HUES48 (cell line): ENCODE results near the gene ERAS.

Experiments used
- H3K27ac ChIP-seq: one replicate; pipeline ENCODE4 v1.7.0; 2013; ENCODE audit warnings: low read depth, low read length, inconsistent platforms
- H3K27me3 ChIP-seq: 2 replicates; pipeline ENCODE4 v1.6.1; 2013; ENCODE audit warnings: mild to moderate bottlenecking, low read length; ENCODE audit not compliant: control insufficient read depth, insufficient read depth
- H3K36me3 ChIP-seq: 2 replicates; pipeline ENCODE4 v1.6.1; 2013; ENCODE audit warnings: low read length; ENCODE audit not compliant: control insufficient read depth, insufficient read depth
- H3K4me1 ChIP-seq: 2 replicates; pipeline ENCODE4 v1.6.1; 2013; ENCODE audit warnings: mild to moderate bottlenecking, low read length; ENCODE audit not compliant: control insufficient read depth, insufficient read depth
- H3K4me3 ChIP-seq: 2 replicates; pipeline ENCODE4 v1.5.1; 2013; ENCODE audit warnings: mild to moderate bottlenecking, low read depth, low read length
- H3K9ac ChIP-seq: 2 replicates; pipeline ENCODE4 v1.6.1; 2013; ENCODE audit warnings: mild to moderate bottlenecking, low read depth, low read length, moderate library complexity
- H3K9me3 ChIP-seq: 2 replicates; pipeline ENCODE4 v1.6.1; 2013; ENCODE audit warnings: low read length; ENCODE audit not compliant: control insufficient read depth, insufficient read depth

Gene ERAS

GRCh38 chrX:48786825-48787504, 39.3 kb upstream of the ERAS start:
- Histone ChIP-seq H3K27me3 (no peaks in the 10 kb centered on the region), H3K27ac (no peak overlapping the region), H3K4me1 (no peaks in the 10 kb centered on the region), H3K9ac (no peak overlapping the region), H3K4me3 (no peak overlapping the region), H3K36me3 (no peaks in the 10 kb centered on the region), H3K9me3 (peaks cover 24% of the 10 kb centered on the region)

DNA sequence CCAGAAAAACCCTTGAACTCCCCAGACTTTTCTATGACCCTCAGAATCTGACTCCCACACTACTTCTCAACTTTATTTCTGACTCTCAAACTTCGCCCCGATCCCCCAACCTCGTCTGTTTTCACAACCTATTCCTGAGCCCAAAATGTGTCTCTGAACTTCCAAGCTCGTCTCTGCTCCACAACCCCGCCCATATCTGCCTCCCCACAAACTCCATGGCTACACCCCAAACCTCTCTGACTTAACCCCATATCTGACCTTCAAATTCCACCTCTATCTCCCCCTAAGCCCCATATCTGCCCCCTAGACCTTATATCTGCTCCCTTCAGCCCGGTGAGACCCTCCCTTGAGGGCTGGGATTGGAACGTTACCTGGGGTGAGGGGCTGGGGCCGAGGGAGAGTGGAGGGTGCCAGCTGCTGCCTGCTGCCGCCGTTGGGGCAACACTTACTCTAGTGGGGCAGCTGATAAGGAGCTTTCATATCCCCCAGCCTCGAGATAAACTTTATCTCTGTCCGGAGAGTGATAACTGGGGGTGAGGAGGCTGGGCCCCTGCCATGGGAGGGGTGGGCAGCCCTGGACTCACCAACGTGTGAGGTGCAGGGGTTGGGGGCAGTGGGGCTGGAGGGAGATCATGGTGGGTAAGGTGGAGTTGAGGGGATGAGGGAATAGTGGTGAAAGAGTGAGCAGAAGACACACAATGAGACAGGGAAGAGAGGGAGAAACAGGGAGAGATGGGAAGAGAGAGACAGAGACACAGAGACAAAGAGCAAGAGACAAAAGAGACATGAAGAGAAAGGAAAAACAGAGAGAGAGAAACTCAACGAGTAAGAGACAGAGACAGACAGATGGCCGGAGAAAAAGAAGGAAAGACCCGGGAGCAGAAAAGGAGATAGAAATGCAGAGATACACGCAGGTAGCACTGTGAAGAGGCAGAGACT, 38.5 kb upstream of the ERAS start:
- peaks cover 18% of the 10 kb centered on the region; the same call in 1 of the 2 replicates for H3K9me3 ChIP-seq
- no peaks in the 10 kb centered on the region for H3K4me1 ChIP-seq
- no peaks in the 10 kb centered on the region for H3K36me3 ChIP-seq
- H3K27me3 ChIP-seq: no peaks in the 10 kb centered on the region
- no peak overlapping the region for H3K27ac ChIP-seq
- no peak overlapping the region for H3K9ac ChIP-seq
- H3K4me3 ChIP-seq: no peak overlapping the region

- Histone ChIP-seq H3K9ac (no peak overlapping the region), H3K4me1 (no peaks in the 10 kb centered on the region), H3K27ac (no peak overlapping the region), H3K9me3 (peaks cover 13% of the 10 kb centered on the region; the same call in 1 of the 2 replicates), H3K4me3 (no peak overlapping the region), H3K36me3 (no peaks in the 10 kb centered on the region), H3K27me3 (no peaks in the 10 kb centered on the region)
Measured at GRCh38 chrX:48789366-48790220, 36.7 kb upstream of the ERAS start.

GRCh38 chrX:48790477-48790876, 35.8 kb upstream of the ERAS start:
- H3K9ac ChIP-seq: no peak overlapping the region
- no peak overlapping the region for H3K27ac ChIP-seq
- peaks cover 7% of the 10 kb centered on the region; the same call in 1 of the 2 replicates for H3K9me3 ChIP-seq
- H3K27me3 ChIP-seq: no peaks in the 10 kb centered on the region
- H3K4me1 ChIP-seq: no peaks in the 10 kb centered on the region
- no peaks in the 10 kb centered on the region for H3K36me3 ChIP-seq
- H3K4me3 ChIP-seq: no peak overlapping the region

DNA sequence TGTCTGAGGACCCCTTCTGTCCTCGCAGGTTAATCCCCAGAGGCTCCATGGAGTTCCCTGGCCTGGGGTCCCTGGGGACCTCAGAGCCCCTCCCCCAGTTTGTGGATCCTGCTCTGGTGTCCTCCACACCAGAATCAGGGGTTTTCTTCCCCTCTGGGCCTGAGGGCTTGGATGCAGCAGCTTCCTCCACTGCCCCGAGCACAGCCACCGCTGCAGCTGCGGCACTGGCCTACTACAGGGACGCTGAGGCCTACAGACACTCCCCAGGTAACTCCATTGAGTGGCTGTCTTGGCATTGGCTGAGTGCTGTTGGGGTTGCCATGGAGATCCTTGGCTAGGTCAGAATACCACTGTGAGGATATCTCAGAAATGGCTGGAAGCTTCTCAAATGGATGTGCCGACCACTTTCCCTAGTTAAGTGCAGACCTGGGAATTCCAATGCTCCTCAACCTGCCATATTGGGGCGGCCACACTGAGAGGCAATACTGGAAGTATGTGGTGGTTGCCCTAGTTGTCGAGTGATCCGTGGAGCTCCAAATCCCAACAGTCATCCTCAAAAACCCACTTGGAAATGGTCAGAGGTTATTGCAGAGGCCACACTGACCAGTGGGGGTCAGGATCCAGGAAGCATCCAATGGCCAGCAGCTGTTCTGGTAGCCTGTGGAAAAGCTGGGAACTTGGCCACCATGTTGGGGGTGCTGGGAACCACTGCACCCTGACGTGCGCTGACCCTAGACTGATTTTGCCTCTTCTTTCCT, 35.1 kb upstream of the ERAS start:
- no peaks in the 10 kb centered on the region for H3K27me3 ChIP-seq
- H3K4me1 ChIP-seq: no peaks in the 10 kb centered on the region
- no peak overlapping the region for H3K27ac ChIP-seq
- no peaks in the 10 kb centered on the region for H3K36me3 ChIP-seq
- no peak overlapping the region for H3K9ac ChIP-seq
- no peak overlapping the region for H3K4me3 ChIP-seq
- peaks cover 7% of the 10 kb centered on the region; the same call in 1 of the 2 replicates for H3K9me3 ChIP-seq

GRCh38 chrX:48792219-48792618, 34.1 kb upstream of the ERAS start:
- H3K9me3 ChIP-seq: peaks cover 3% of the 10 kb centered on the region; the same call in 1 of the 2 replicates
- H3K27me3 ChIP-seq: no peaks in the 10 kb centered on the region
- no peak overlapping the region for H3K4me3 ChIP-seq
- no peak overlapping the region for H3K9ac ChIP-seq
- no peaks in the 10 kb centered on the region for H3K36me3 ChIP-seq
- H3K4me1 ChIP-seq: no peaks in the 10 kb centered on the region
- no peak overlapping the region for H3K27ac ChIP-seq

DNA sequence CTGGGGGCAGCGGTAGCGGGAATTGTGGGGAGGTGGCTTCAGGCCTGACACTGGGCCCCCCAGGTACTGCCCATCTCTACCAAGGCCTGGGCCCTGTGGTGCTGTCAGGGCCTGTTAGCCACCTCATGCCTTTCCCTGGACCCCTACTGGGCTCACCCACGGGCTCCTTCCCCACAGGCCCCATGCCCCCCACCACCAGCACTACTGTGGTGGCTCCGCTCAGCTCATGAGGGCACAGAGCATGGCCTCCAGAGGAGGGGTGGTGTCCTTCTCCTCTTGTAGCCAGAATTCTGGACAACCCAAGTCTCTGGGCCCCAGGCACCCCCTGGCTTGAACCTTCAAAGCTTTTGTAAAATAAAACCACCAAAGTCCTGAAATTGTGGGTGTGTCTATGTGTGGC, 32.4 kb upstream of the ERAS start:
- Histone ChIP-seq H3K27me3 (no peaks in the 10 kb centered on the region), H3K27ac (no peak overlapping the region), H3K9ac (no peak overlapping the region), H3K4me1 (no peaks in the 10 kb centered on the region), H3K4me3 (no peak overlapping the region), H3K36me3 (no peaks in the 10 kb centered on the region), H3K9me3 (peaks cover 4% of the 10 kb centered on the region; the same call in 1 of the 2 replicates)

- no peaks in the 10 kb centered on the region for H3K4me1 ChIP-seq
- H3K9ac ChIP-seq: no peak overlapping the region
- H3K27me3 ChIP-seq: no peaks in the 10 kb centered on the region
- H3K27ac ChIP-seq: no peak overlapping the region
- no peaks in the 10 kb centered on the region for H3K36me3 ChIP-seq
- peaks cover 7% of the 10 kb centered on the region; the same call in 1 of the 2 replicates for H3K9me3 ChIP-seq
- no peak overlapping the region for H3K4me3 ChIP-seq
Measured at GRCh38 chrX:48794340-48794910, 31.9 kb upstream of the ERAS start.

DNA sequence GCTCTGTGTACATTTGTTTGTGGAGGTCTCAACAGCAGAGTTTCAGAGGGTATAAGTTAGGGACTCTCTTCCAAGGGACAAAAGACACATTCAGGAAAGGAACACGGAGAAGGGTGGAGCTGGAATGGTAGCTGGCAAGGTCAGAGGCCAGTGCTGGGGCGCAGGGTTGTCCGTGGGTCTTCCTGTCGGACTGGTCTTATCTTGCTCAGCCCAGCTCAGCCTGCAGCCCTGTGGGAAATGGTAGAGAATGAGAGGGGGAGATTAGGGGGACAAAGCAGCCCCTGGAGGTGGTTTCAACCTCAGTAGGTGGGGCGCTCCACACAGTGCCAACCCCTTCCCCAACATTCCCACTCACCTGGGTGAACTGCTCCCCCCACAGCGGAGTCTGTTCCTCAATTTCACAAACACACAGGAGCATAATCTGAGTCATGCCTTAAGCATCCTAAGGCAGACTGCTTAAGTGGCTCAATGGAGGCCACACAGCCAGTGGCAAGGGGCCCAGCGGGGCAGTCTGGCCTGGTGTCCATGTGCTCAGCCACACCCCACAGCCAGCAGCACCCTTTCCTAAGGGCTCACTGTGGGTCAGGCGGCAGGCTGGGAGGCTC, 31.3 kb upstream of the ERAS start:
- no peaks in the 10 kb centered on the region for H3K36me3 ChIP-seq
- no peak overlapping the region for H3K4me3 ChIP-seq
- H3K9me3 ChIP-seq: peaks cover 7% of the 10 kb centered on the region; the same call in 1 of the 2 replicates
- no peaks in the 10 kb centered on the region for H3K4me1 ChIP-seq
- no peak overlapping the region for H3K9ac ChIP-seq
- no peaks in the 10 kb centered on the region for H3K27me3 ChIP-seq
- no peak overlapping the region for H3K27ac ChIP-seq
